A549 (cell line): Measurements from ENCODE around the gene EGLN2.
"Not testable (repeated sequence)": the region's sequence is repeated elsewhere in the genome, so short reads cannot be mapped to it uniquely, and the experiment has no call there.

Experiments used
- SMC3 ChIP-seq: fragments of >200 bp; sonication (Bioruptor Twin); formaldehyde crosslinking; IDR thresholded peaks from 3 replicates; pipeline ENCODE4 v1.6.1; 2018; ENCODE audit warnings: inconsistent platforms
- ZSCAN20 ChIP-seq: fragments of 250-450 bp; sonication (Bioruptor Pico); IDR thresholded peaks from 2 replicates; pipeline ENCODE4 v1.8.0; 2022; ENCODE audit warnings: mild to moderate bottlenecking, moderate library complexity
- TF ChIP-seq, protein P1 (sequence below): fragments of >200 bp; sonication (Bioruptor Twin); formaldehyde crosslinking; IDR thresholded peaks from 3 replicates; pipeline ENCODE4 v1.5.1; 2016

DNA sequence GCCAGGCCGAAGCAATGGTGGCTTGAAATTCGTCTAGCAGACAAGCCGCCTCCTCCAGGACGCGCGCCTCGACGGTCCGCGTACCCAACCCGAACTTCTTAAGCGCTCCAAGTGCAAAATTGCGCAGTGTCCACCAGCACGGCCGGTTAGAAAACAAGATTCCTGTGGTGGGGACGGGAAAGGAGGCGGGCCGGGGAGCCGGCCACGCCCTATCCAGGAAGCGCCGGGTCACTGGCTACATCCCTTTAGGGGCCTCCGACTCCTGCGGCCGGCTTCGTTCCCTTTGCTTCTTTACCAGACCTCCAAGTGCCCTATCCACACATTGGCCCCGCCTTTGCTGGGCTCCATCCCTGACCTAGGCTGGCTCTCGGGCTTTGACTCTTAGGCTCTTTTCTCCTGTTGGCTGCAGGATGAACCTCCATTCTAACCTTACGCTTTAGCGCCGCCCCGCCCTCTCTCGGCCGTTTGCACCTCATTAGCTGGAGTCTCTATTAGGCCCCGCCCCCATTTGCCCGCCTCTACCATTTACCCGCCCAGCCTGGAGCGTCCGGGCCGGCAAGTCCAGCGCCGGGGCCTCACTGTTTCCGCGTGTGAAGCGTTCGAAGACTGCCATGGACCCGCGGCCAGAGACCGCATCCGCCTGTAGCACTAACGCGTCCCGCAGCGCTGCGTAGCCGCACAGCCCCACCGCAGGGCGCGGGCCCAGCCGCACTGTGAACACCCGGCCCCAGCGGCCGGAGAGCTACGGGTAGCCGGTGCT is 11.8 kb downstream of the EGLN2 start:
- not testable (repeated sequence) for TF ChIP-seq ZSCAN20, SMC3
- TF ChIP-seq, protein P1, sequence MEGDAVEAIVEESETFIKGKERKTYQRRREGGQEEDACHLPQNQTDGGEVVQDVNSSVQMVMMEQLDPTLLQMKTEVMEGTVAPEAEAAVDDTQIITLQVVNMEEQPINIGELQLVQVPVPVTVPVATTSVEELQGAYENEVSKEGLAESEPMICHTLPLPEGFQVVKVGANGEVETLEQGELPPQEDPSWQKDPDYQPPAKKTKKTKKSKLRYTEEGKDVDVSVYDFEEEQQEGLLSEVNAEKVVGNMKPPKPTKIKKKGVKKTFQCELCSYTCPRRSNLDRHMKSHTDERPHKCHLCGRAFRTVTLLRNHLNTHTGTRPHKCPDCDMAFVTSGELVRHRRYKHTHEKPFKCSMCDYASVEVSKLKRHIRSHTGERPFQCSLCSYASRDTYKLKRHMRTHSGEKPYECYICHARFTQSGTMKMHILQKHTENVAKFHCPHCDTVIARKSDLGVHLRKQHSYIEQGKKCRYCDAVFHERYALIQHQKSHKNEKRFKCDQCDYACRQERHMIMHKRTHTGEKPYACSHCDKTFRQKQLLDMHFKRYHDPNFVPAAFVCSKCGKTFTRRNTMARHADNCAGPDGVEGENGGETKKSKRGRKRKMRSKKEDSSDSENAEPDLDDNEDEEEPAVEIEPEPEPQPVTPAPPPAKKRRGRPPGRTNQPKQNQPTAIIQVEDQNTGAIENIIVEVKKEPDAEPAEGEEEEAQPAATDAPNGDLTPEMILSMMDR, result not testable (repeated sequence)
